ENCODE measurements around the gene E2F8.

DNA sequence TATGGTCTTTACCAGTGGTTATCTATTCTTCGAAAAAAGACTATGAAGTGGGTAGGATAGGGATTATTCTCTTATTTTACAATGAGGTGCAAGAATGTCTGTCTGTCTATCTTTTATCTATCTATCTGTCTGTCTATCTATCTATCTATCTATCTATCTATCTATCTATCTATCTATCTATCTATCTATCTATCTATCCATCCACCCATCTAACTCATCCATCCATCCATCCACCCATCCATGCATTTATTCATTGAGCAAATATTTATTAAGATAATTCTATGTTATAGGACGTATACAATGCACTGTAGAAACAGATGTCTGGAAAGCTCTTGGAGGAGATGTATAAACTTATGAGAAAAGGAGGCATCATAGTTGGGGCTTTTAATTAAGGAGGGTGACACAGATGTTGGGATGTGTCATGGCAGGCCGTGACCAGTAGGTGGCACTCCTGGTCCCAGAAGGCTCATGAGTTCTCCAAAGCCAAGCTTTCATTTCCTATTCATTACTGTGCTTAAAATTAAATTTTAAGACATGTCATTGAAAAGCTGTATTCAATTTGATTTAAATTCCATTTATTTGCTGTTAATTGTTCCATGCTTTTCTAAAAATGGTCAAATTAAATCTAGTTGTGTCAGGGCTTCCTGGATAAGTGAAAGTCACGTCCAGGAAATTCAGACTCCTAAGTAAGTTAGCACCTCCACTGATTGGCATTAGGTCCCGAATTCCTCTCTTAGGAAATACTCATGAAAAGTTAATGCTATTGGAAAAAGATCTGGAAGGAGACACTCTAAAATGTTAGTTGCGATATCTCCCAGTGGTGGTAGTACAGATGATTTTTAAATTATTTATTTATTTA lies 19.0 kb upstream of the E2F8 start:
- TF ChIP-seq EZH2 (IDR thresholded peaks at IDR 0.05; ENCODE audit: low read depth, unreplicated experiment) (no peak), ZNF331 (CRISPR knock-in tag; IDR thresholded peaks at IDR 0.05; ENCODE audit: low read depth) (no peak), ZNF114 (CRISPR knock-in tag; IDR thresholded peaks at IDR 0.05) (no peak), EZH2phosphoT487 (IDR thresholded peaks at IDR 0.05; ENCODE audit: unreplicated experiment) (no peak), JUNB (IDR thresholded peaks at IDR 0.05; ENCODE audit: unreplicated experiment) (no peak), CREB1 (CRISPR knock-in tag; IDR thresholded peaks at IDR 0.05; ENCODE audit: low read depth) (no peak), STAT1 (IDR thresholded peaks at IDR 0.05; ENCODE audit: unreplicated experiment) (no peak), POLR2AphosphoS5 (IDR thresholded peaks at IDR 0.05; ENCODE audit: low read depth) (no peak), NANOG (IDR thresholded peaks at IDR 0.05; ENCODE audit: borderline replicate concordance) (no peak)
- TF ChIP-seq, protein P1, sequence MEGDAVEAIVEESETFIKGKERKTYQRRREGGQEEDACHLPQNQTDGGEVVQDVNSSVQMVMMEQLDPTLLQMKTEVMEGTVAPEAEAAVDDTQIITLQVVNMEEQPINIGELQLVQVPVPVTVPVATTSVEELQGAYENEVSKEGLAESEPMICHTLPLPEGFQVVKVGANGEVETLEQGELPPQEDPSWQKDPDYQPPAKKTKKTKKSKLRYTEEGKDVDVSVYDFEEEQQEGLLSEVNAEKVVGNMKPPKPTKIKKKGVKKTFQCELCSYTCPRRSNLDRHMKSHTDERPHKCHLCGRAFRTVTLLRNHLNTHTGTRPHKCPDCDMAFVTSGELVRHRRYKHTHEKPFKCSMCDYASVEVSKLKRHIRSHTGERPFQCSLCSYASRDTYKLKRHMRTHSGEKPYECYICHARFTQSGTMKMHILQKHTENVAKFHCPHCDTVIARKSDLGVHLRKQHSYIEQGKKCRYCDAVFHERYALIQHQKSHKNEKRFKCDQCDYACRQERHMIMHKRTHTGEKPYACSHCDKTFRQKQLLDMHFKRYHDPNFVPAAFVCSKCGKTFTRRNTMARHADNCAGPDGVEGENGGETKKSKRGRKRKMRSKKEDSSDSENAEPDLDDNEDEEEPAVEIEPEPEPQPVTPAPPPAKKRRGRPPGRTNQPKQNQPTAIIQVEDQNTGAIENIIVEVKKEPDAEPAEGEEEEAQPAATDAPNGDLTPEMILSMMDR (conservative IDR thresholded peaks at IDR 0.05; ENCODE audit: low read depth in 2 of 2), result peak; percentile 86 to 97
- TF ChIP-seq, protein P2, sequence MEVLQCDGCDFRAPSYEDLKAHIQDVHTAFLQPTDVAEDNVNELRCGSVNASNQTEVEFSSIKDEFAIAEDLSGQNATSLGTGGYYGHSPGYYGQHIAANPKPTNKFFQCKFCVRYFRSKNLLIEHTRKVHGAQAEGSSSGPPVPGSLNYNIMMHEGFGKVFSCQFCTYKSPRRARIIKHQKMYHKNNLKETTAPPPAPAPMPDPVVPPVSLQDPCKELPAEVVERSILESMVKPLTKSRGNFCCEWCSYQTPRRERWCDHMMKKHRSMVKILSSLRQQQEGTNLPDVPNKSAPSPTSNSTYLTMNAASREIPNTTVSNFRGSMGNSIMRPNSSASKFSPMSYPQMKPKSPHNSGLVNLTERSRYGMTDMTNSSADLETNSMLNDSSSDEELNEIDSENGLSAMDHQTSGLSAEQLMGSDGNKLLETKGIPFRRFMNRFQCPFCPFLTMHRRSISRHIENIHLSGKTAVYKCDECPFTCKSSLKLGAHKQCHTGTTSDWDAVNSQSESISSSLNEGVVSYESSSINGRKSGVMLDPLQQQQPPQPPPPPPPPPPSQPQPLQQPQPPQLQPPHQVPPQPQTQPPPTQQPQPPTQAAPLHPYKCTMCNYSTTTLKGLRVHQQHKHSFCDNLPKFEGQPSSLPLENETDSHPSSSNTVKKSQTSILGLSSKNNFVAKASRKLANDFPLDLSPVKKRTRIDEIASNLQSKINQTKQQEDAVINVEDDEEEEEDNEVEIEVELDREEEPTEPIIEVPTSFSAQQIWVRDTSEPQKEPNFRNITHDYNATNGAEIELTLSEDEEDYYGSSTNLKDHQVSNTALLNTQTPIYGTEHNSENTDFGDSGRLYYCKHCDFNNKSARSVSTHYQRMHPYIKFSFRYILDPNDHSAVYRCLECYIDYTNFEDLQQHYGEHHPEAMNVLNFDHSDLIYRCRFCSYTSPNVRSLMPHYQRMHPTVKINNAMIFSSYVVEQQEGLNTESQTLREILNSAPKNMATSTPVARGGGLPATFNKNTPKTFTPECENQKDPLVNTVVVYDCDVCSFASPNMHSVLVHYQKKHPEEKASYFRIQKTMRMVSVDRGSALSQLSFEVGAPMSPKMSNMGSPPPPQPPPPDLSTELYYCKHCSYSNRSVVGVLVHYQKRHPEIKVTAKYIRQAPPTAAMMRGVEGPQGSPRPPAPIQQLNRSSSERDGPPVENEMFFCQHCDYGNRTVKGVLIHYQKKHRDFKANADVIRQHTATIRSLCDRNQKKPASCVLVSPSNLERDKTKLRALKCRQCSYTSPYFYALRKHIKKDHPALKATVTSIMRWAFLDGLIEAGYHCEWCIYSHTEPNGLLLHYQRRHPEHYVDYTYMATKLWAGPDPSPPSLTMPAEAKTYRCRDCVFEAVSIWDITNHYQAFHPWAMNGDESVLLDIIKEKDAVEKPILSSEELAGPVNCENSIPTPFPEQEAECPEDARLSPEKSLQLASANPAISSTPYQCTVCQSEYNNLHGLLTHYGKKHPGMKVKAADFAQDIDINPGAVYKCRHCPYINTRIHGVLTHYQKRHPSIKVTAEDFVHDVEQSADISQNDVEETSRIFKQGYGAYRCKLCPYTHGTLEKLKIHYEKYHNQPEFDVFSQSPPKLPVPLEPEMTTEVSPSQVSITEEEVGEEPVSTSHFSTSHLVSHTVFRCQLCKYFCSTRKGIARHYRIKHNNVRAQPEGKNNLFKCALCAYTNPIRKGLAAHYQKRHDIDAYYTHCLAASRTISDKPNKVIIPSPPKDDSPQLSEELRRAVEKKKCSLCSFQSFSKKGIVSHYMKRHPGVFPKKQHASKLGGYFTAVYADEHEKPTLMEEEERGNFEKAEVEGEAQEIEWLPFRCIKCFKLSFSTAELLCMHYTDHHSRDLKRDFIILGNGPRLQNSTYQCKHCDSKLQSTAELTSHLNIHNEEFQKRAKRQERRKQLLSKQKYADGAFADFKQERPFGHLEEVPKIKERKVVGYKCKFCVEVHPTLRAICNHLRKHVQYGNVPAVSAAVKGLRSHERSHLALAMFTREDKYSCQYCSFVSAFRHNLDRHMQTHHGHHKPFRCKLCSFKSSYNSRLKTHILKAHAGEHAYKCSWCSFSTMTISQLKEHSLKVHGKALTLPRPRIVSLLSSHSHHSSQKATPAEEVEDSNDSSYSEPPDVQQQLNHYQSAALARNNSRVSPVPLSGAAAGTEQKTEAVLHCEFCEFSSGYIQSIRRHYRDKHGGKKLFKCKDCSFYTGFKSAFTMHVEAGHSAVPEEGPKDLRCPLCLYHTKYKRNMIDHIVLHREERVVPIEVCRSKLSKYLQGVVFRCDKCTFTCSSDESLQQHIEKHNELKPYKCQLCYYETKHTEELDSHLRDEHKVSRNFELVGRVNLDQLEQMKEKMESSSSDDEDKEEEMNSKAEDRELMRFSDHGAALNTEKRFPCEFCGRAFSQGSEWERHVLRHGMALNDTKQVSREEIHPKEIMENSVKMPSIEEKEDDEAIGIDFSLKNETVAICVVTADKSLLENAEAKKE (CRISPR knock-in tag; IDR thresholded peaks at IDR 0.05), result no peak
- TF ChIP-seq, protein P3, sequence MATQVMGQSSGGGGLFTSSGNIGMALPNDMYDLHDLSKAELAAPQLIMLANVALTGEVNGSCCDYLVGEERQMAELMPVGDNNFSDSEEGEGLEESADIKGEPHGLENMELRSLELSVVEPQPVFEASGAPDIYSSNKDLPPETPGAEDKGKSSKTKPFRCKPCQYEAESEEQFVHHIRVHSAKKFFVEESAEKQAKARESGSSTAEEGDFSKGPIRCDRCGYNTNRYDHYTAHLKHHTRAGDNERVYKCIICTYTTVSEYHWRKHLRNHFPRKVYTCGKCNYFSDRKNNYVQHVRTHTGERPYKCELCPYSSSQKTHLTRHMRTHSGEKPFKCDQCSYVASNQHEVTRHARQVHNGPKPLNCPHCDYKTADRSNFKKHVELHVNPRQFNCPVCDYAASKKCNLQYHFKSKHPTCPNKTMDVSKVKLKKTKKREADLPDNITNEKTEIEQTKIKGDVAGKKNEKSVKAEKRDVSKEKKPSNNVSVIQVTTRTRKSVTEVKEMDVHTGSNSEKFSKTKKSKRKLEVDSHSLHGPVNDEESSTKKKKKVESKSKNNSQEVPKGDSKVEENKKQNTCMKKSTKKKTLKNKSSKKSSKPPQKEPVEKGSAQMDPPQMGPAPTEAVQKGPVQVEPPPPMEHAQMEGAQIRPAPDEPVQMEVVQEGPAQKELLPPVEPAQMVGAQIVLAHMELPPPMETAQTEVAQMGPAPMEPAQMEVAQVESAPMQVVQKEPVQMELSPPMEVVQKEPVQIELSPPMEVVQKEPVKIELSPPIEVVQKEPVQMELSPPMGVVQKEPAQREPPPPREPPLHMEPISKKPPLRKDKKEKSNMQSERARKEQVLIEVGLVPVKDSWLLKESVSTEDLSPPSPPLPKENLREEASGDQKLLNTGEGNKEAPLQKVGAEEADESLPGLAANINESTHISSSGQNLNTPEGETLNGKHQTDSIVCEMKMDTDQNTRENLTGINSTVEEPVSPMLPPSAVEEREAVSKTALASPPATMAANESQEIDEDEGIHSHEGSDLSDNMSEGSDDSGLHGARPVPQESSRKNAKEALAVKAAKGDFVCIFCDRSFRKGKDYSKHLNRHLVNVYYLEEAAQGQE (IDR thresholded peaks at IDR 0.05; ENCODE audit: unreplicated experiment), result no peak
- TF ChIP-seq, protein P4, sequence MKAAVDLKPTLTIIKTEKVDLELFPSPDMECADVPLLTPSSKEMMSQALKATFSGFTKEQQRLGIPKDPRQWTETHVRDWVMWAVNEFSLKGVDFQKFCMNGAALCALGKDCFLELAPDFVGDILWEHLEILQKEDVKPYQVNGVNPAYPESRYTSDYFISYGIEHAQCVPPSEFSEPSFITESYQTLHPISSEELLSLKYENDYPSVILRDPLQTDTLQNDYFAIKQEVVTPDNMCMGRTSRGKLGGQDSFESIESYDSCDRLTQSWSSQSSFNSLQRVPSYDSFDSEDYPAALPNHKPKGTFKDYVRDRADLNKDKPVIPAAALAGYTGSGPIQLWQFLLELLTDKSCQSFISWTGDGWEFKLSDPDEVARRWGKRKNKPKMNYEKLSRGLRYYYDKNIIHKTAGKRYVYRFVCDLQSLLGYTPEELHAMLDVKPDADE (IDR thresholded peaks at IDR 0.05), result no peak
